Neural crest cell (in vitro differentiated cells): Measurements from ENCODE around the gene OR2C3. TPM values are rescaled to one million over a fixed set of nuclear protein-coding genes. Genes with fewer than 3 reads are reported as not detected.

Experiments
- DNase-seq: peaks from one replicate; pipeline ENCODE4 v3.0.0; 2021; ENCODE audit warnings: low read depth, mixed read lengths, low spot score
- H3K27ac Mint-ChIP-seq: one replicate; pipeline ENCODE4 v1.8.0; 2021; ENCODE audit warnings: mild to moderate bottlenecking, mixed read lengths; ENCODE audit not compliant: unreplicated experiment
- H3K27me3 Mint-ChIP-seq: 2 replicates; pipeline ENCODE4 v1.8.0; 2021; ENCODE audit warnings: low read depth, mild to moderate bottlenecking, mixed read lengths
- H3K36me3 Mint-ChIP-seq: 2 replicates; pipeline ENCODE4 v1.8.0; 2021; ENCODE audit warnings: low read depth, mild to moderate bottlenecking, mixed read lengths
- H3K4me1 Mint-ChIP-seq: 2 replicates; pipeline ENCODE4 v1.8.0; 2021; ENCODE audit warnings: mixed read lengths
- H3K4me3 Mint-ChIP-seq: one replicate; pipeline ENCODE4 v1.8.0; 2021; ENCODE audit warnings: mild to moderate bottlenecking, mixed read lengths
- H3K9me3 Mint-ChIP-seq: 2 replicates; pipeline ENCODE4 v1.8.0; 2021; ENCODE audit warnings: mixed read lengths
- CTCF ChIP-seq: fragments of 200-600 bp; sonication (generic); conservative IDR thresholded peaks from 2 replicates; pipeline ENCODE4 v1.5.0; 2021; ENCODE audit warnings: antibody characterized with exemption, mild to moderate bottlenecking
- total RNA-seq: library from RNA; stranded (reverse); gene quantifications from 2 replicates; pipeline ENCODE4 v1.2.1, GENCODE V29; 2021

OR2C3 gene
- total RNA-seq, 1 donor from 2014 or later, result not detected

GRCh38 chr1:247562198-247562597 lies 26.0 kb upstream of the OR2C3 start:
- Mint-ChIP-seq H3K27ac (no peak overlapping the region), H3K27me3 (no peaks in the 10 kb centered on the region), H3K4me1 (no peaks in the 10 kb centered on the region), H3K9me3 (no peaks in the 10 kb centered on the region), H3K4me3 (no peak overlapping the region), H3K36me3 (no peaks in the 10 kb centered on the region)
- no peak for DNase-seq
- no peak for TF ChIP-seq CTCF

GRCh38 chr1:247561711-247562110 lies 25.5 kb upstream of the OR2C3 start:
- no peak for TF ChIP-seq CTCF

GRCh38 chr1:247557926-247558674 lies 21.9 kb upstream of the OR2C3 start:
- no peaks in the 10 kb centered on the region for H3K27me3 Mint-ChIP-seq
- H3K4me1 Mint-ChIP-seq, result no peaks in the 10 kb centered on the region
- H3K27ac Mint-ChIP-seq, result no peak overlapping the region
- DNase-seq, result no peak
- H3K4me3 Mint-ChIP-seq, result no peak overlapping the region
- H3K36me3 Mint-ChIP-seq, result no peaks in the 10 kb centered on the region
- TF ChIP-seq CTCF, result no peak
- H3K9me3 Mint-ChIP-seq, result no peaks in the 10 kb centered on the region

More at GRCh38 chr1:247561711-247562110, 25.5 kb upstream of the OR2C3 start:
- H3K27me3 Mint-ChIP-seq, result no peaks in the 10 kb centered on the region
- DNase-seq, result no peak
- H3K4me3 Mint-ChIP-seq, result no peak overlapping the region
- H3K27ac Mint-ChIP-seq, result no peak overlapping the region
- H3K4me1 Mint-ChIP-seq, result no peaks in the 10 kb centered on the region
- no peaks in the 10 kb centered on the region for H3K36me3 Mint-ChIP-seq
- H3K9me3 Mint-ChIP-seq, result no peaks in the 10 kb centered on the region

GRCh38 chr1:247552231-247552630 lies 16.0 kb upstream of the OR2C3 start:
- H3K27me3 Mint-ChIP-seq, result no peaks in the 10 kb centered on the region
- peaks cover 4% of the 10 kb centered on the region for H3K9me3 Mint-ChIP-seq
- no peak overlapping the region for H3K27ac Mint-ChIP-seq
- TF ChIP-seq CTCF, result no peak
- no peak overlapping the region for H3K4me3 Mint-ChIP-seq
- no peaks in the 10 kb centered on the region for H3K4me1 Mint-ChIP-seq
- H3K36me3 Mint-ChIP-seq, result no peaks in the 10 kb centered on the region
- DNase-seq, result no peak

GRCh38 chr1:247551721-247552120 lies 15.5 kb upstream of the OR2C3 start:
- TF ChIP-seq CTCF, result no peak
- Mint-ChIP-seq H3K9me3 (peaks cover 4% of the 10 kb centered on the region), H3K27me3 (no peaks in the 10 kb centered on the region), H3K36me3 (no peaks in the 10 kb centered on the region), H3K4me1 (no peaks in the 10 kb centered on the region), H3K4me3 (no peak overlapping the region), H3K27ac (no peak overlapping the region)
- DNase-seq, result no peak
